ENCODE results near the gene CDKAL1.
A peak's percentile ranks its signal among the peaks of the same experiment; 100 is the strongest.
"Not testable (repeated sequence)": the region's sequence is repeated elsewhere in the genome, so short reads cannot be mapped to it uniquely, and the experiment has no call there.

CDKAL1 gene

DNA sequence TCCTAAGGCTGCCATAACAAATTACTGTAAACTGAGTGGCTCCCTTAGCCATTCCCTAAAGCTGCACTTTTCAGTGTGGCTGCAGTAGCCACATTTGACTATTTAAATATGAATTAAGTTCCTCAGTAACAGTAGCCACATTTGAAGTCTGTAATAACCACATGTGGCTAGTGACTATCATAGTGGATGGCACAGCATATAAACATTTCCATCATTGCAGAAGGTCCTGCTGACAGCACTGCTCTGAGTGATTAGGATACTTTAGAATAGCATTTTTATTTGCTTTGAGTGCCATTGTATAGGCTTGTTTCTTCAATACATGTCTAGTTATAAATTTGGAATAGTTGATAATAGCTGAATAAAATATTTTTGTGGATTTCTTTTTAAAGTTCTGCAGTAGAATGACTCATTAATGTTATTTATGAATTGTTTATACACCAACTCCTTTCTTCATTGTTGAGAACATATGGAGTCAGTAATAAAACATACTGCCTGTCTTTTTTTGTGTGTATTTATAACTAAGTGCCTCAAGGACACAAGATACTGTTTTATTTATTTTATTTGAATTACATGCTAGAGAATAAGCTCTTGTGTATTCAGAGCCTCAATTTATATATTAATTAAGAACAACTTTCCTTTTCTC is 217.2 kb downstream of the CDKAL1 start:
- peak; percentile 10 for DNase-seq

DNA sequence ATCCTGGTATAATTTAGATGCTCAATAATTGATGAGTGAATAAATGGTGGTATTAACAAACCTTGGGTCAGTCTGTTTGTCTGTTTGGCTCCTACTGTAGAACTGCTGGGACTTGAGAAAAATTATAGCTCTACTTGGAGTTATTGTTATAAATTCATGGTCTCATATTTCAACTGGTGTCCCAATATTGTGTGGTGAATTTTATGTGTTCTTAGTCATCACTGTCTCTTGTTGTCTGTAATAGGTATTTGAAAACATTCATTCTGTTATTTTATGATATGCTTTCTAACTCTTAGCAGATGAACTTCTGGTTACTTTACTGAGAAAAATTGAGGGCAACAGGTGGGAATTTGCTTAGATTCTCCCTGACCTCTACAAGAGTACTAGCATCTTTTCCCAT is 221.4 kb downstream of the CDKAL1 start:
- DNase-seq: peak; percentile 36

DNA sequence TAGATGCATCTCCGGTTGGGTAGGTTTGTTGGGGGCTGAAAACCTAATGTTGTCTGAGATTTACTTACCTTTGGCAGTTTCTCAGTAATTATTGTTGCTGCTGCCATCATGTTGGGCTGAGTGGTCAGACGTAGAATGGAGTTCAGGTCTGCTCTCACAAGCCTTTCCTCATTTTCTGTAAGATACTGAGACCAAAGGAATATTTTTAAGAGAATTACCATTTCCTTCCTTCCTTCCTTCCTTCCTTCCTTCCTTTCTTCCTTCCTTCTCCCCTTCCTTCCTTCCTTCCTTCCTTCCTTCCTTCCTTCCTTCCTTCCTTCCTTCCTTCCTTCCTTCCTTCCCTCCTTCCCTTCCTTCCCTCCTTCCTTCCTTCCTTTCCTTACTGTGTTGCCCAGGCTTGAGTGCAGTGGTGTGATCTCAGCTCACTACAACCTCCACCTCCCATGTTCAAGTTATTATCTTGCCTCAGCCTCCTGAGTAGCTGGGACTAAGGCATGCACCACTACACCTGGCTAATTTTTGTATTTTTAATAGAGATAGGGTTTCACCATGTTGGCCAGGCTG is 222.4 kb downstream of the CDKAL1 start:
- not testable (repeated sequence) for DNase-seq

DNA sequence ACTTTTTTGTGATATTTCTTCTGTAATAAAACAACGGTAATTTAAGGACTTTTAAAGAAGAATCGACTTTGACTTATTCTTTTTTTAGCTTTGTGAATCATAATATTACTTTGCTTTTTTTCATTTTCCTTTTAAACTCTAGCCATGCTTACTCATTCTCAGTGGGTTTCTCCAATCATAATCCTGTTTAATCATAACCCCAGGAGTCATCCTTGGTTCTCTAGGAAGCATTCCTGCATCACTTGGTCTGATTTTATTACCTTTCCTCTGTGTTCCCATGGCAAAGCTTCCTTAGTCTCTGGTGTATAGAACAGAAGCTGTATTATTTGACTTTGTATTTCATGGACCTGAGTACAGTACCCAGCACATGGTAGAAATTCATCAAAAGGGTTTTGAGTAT is 223.5 kb downstream of the CDKAL1 start:
- DNase-seq: peak; percentile 49

DNA sequence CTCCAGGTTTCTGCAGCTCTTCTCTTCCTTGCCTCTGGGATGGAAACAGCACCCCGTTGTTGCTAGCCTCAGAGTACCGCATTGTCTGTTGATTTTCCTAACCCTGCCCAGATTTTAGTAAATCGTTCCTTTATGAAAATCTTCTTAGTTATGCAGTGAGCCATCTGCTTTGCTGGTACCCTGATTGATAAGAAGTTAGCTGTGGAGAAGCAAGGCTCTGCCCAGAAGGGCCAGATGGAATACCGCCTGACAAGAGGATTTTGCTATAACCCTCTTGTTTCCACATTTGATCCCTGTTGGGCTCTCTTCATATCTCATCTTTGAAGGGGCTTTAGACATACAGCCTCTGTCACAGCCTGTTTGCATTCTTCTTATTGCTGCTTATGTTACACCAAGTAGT is 229.0 kb downstream of the CDKAL1 start:
- no peak for DNase-seq

DNA sequence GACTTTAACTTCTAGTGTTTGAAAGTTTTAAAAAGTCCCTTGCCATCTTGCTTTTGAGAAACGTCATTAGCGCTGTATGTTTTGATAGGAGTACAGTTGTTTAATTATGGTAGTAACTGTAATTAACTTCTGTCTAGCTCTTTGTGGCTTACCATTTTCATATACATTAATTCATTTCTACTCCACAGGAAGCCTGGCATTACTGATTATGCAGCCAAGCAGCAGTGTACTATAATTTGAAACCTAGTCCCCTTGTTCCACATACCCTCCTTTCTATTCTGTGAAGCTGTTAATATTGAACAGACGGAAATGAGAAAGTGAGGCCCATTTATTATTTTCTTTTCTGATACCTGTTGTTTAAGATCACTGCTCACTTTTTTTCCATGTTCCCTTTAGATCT is 235.4 kb downstream of the CDKAL1 start:
- no peak for DNase-seq

DNA sequence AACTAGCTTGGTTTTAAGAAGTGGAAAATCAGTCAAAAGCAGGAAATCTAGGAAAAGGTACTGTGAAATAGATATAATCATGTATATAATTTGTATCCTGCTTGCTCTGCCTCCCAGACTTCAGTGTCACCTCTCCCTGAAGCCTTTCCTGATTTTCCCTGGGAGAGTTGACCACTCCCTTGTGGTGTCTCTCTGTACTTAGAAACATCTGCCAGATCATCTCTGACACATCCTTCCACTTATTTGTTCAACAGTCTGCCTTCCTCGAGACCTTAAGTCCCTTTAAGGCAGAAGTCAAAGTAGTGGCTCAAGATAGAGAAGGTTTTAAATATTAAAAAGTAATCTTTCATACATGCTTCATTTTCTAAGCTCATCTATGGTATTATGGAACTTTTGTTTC is 236.5 kb downstream of the CDKAL1 start:
- no peak for DNase-seq

DNA sequence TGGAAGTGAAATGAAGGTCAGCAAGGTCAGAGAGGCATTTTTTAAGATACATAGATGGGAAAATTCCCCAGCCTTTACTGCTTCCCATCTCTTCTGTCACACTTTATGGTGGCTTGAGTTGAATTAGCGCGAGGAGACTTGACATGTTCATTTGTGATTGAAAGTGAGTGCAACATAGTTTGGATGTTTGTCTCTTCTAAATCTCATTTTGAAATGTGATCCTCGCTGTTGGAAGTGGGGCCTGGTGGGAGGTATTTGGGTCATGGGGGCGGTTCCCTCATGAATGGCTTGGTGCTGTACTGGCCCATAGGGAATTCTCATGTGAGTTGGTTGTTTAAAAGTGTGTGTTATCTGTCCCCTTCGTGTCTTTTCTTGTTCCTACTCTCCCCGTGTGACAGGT is 237.2 kb downstream of the CDKAL1 start:
- DNase-seq: no peak

DNA sequence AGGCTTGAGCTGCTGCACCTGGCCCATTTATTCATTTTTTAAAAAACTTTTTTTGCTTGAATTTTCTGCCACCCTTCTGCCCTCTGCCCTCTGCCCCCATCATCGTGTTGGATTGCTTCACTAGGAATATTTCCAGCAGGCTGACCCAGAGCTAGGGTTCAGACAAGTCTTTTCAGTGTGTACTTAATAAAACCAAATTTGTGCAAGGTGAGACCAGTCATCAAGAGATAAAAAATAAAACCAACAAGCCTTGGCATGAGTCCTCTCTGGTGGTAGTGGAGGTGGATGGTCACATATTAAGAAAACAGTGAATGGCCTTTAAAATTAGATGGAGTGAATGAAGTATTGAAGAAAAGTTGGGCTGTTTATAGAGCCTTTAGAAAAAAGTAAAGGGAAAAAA is 239.6 kb downstream of the CDKAL1 start:
- DNase-seq: no peak

DNA sequence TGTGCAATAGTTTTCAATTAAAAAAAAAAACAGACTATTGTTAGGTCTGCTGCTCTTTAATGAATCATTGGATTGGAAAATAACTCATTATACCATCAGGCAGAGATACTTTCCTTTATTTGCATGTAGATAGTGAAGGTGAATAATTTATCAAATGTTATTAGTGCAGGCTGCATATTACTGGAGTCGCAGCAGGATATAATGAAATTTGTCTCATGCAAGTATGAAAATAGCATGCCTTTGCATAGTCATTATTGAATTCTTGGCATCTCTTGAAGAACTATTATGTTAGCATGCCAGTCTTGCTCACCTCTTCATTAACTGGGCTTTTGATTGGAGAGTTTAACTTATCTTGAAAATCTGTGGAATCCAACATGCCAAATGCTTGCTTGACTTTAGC is 241.7 kb downstream of the CDKAL1 start:
- DNase-seq: no peak

DNA sequence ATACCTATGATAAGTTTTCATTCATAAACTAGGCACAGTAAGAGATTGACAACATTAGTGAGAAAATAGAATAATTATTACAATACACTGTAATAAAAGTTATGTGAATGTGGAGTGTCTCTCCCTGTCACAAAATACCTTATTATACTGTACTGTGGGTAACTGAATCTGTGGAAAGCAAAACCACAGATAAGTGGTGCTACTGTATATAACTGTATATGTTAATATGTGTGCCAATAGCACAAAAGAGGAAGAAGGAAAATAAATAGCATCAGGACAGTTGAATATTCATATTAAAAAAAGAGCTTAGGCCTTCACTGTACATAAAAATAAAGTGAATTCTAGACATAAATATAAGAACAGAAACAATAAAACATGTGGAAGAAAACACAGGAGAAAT is 243.5 kb downstream of the CDKAL1 start:
- no peak for DNase-seq

DNA sequence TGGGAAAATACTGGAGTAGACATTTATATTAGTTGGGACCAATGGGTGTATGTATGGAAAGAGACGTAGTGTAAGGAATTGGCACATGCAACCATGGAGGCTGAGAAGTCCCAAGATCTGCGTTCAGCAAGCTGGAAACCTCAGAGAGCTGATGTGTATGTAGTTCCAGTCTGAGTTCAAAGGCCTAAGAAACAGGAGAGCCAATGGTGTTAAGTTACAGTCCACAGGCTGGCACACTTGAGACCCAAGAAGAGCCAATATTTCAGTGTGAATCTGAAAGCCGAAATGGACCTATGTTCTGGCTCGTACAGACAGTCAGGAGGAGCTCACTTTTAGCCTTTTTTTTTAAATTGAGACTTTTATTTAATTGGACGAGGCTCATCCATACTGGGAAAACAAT is 244.2 kb downstream of the CDKAL1 start:
- DNase-seq: no peak

DNA sequence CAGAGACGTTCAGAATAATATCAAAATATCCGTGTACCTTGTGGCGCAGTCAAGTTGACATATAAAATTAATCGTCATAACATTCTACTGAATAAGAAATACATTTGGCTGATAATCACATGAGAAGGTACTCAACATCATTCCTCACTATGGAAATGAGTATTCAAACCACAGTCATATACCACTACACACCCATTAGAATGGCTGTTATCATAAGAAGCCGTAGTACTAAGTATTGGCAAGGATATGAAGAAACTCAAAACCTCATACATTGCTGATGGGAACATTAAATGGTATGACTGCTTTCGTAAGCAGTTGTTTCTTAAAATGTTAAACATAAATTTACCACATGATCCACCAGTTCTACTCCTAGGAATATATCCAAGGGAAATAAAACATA is 244.7 kb downstream of the CDKAL1 start:
- DNase-seq: no peak

DNA sequence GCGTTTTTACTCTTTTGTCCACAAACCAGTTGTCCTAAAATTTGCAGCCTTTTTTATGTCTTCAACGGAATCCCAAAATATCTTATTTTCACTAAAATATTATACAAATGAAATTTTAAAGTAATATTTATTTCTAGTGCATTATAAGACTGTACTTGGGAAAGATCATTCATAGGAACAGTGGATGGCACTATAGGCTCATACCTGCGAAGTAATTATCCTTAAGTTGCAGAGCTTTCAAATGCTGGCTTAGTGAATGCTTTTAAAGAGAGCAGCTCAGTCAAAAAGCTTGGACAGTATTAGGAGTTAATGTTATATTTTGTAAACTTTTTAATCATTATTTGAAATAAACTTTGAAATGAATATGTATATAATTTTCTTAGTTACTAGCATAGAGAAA is 254.9 kb downstream of the CDKAL1 start:
- DNase-seq: no peak

DNA sequence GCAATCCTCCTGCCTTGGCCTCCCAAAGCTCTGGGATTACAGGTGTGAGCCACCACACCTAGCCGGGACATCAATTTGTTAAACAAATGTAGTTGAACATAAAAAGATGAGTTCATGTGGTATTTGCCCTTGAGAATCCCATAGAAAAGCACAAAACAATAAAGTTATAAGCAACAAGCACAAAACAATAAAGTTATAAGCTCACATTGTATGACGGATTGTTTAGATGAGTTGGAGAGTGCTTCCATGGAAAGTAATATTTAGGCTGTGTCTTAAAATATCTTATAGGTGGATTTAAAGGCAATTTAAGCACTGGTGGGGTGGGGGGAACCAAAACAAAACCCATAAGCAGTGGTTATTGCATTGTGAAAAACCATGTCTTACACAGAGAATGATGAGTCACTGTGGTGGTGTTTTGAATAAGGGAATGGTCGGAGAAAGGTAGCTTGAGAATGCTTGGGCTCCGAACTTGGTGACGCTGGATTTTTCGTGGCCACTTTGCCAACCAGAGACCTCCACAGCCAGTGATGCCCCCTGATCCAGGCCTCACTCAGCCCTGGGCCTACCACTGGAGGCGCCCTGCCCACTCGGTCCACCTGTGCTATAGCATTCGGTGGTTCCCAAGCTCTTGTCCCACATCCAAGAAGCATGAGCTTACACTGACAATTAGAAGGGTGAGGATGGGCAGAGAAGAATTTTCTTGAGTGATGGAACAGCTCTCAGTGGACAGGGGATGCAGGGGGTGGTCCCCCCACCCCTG is 256.0 kb downstream of the CDKAL1 start:
- no peak for DNase-seq

DNA sequence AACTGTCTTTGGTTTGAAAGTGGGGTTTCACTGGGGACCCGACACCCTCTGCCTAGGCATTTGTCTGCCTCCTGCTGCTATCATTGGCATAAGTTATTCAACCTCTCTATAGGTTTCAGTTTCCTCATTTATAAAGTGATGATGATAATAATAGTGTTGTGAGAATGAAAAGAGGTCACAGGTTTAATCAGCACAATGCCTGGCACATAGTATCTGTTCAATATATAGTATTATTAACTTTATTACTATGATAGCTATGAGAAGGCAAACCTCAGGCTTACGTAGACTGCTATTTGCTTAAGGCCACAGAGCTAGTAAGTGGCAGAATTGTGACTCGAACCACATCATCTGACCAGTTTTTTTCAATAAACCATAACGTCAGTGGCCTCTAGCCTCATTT is 256.8 kb downstream of the CDKAL1 start:
- no peak for DNase-seq

DNA sequence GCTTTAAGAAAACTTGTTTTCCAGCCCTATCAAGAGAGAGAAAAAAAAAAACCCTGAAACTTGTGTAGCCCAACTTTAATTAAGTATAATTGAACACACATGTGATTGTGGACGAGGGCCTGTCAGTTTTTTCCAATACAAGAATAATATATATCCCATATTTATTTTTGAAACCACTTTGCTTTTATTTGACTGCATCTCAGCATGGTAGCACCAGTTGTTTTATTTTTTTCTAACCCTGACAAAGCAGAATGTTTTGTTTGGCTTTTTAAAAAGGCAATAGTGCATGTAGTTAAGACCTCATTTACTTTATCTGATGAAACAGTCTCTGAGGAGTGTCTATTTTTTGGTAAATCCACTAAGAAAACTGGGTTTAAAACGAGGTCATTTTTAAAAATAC is 257.7 kb downstream of the CDKAL1 start:
- no peak for DNase-seq

DNA sequence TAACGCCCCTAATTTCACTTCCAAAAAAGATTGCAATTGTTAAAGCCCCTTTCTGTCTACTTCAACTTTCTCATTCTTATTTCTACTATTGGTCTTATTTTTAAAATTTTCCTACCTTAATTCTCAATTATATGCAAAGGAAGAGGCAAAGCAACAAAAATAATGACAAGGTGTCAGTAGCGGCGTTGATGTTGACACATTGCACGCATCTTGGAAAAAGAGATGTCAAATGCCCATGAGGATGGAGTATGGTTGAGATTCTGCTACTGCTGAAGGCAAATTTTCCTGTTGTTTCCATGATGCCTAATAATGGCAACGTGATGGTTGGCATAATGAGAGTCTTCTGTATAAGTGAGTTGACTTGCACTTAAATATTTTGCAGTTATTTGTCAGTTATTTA is 258.9 kb downstream of the CDKAL1 start:
- no peak for DNase-seq

DNA sequence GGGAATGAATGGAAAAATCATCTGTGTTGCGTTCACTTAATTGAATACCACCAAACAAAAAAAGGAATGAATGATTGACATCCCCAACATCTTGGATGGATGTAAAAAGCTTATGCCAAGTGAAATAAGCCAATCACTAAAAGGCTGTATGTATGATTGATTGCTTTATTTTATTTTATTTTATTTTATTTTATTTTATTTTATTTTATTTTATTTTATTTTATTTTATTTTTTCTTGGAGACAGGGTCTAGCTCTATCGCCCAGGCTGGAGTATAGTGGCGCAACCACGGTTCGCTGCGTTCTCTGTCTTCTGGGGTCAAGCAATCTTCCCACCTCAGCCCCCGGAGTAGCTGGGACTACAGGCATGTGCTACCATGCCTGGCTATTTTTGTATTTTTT is 263.3 kb downstream of the CDKAL1 start:
- DNase-seq: no peak

DNA sequence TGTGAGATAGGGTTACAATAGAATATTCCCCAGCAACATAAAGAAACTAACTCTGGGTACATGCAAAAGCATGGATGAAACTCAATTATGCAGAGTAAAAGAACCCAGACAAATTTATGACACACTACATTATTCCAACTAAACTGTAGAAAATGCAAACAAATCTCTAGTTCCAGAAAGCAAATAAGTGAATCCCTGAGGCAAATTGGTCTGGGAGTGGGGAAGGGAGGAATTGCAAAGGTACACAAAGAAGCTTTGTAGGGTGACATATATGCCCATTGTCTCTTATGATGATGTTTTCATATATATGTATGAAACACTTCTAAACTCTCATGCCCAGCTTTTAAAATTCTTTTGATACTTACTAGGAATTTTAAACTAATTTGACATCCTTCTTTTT is 266.0 kb downstream of the CDKAL1 start:
- no peak for DNase-seq

DNA sequence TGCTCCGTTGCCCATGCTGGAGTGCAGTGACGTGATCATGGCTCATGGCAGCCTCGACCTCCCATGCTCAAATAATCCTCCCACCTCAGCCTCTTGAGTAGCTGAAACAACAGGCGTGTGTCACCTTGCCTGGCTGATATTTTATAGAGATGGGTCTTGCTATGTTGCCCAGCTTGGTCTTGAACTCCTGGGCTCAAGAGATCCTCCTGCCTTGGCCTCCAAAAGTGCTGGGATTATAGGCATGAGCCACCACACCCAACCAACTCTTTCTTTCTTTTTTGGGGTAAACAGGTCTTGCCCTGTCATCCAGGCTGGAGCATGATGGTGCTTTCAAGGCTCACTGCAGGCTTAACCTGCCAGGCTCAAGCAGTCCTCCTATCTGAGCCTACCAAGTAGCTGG is 266.4 kb downstream of the CDKAL1 start:
- no peak for DNase-seq

DNA sequence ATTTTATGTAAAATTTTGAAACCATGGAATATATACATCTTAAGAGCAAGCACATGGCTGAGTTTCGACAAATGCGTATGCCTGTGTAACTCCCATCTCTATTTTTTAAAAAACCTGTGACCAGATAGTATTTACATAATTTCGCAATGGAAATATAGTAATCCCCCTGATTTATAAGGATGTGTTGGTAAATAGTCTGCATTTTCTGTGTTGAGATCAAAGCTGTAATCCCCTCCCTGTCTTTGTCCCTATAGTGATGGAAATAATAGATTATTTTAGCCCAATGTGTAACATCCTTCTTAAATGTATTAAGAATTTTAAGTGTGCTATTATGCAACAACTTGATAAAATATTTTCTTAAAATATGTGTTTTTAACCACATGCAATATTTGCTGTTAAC is 267.3 kb downstream of the CDKAL1 start:
- DNase-seq: no peak

DNA sequence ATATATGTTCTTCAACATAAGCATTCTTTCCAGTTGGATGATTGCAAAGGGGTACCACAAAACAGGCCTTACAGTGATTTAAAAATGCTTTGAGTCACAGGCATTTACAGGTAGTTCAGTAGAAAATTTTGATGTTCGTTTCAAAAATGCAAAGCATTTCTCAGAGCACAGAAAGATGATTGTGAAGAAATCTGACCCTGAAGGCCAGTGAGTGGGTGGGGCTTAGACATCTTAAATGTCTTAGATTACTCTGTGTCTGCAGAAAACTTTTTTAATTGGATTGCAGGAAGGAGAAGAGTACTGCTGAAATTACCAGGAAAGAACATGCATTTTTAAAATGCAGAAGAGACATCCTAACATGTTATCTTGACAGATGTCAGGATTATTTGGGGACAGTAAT is 268.3 kb downstream of the CDKAL1 start:
- DNase-seq: no peak

DNA sequence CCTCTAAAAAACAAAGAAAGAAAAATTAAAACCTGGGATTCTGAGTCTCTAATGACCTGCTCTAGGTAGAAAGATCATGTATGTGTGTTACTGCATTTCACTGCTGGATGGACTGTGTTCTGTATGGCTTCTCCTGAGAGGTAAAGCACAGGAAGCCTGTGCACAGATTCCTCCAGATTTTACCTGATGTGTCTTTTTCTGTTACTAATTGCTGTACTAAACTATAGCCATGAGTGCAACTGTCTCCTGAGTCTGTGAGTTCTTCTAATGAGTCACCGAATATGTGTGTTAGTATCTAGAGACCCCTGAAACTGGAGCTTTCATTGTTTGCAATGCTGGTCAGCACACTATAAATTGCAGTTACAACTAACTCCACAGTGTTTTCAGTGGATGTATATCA is 270.8 kb downstream of the CDKAL1 start:
- DNase-seq: no peak

DNA sequence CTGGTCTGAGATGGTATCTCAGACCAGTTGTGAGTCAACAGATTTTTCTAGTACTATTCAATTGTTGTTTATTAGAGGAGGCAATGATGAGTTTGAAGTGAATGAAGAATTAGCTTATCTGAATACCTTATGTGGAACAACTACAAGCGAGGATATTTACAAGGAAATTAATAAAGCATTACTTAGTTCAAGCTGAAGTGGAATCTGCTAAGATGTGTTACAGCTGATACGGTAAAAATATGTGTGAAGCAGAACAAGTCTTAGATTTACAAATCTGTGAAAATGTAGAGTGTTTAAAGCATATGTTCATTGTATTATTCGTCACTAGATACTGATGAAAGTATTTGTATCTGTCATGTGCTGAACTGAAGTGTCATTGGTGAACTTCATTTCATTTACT is 272.4 kb downstream of the CDKAL1 start:
- no peak for DNase-seq

Data from EL (cell line).